Activated naive CD8-positive, alpha-beta T cell treated with anti-CD3 and anti-CD28 coated beads, Interleukin-2, amount 10 ng/mL, durations not matched to agents 7 days and 5 days (primary cell): Measurements from ENCODE around the gene BRI3. TPM values are rescaled to one million over a fixed set of nuclear protein-coding genes. Genes with fewer than 3 reads are reported as not detected.

Source experiments
- ATAC-seq: fragments of 150-1000 bp; cut with Tn5 transposase; one replicate; pipeline ENCODE4 v1.10.0; 2021; ENCODE audit warnings: low read depth, moderate library complexity
- POLR2A ChIA-PET: fragments of 350-600 bp; sonication (Branson Sonifier 250); formaldehyde crosslinking; loops from one replicate; lab custom pipeline; 2021; ENCODE audit warnings: antibody characterized with exemption; lab: Charles Lee
- DNase-seq: peaks from one replicate; pipeline ENCODE4 v3.0.0; 2021
- H3K27ac Mint-ChIP-seq: one replicate; pipeline ENCODE4 v1.8.0; 2022; ENCODE audit warnings: mild to moderate bottlenecking, mixed read lengths
- H3K27me3 Mint-ChIP-seq: one replicate; pipeline ENCODE4 v1.8.0; 2022; ENCODE audit warnings: mild to moderate bottlenecking, moderate library complexity, mixed read lengths
- H3K36me3 Mint-ChIP-seq: one replicate; pipeline ENCODE4 v1.8.0; 2021; ENCODE audit warnings: mild to moderate bottlenecking, mixed read lengths
- H3K4me1 Mint-ChIP-seq: one replicate; pipeline ENCODE4 v1.8.0; 2021; ENCODE audit warnings: mixed read lengths
- H3K4me3 Mint-ChIP-seq: one replicate; pipeline ENCODE4 v1.8.0; 2022; ENCODE audit warnings: mild to moderate bottlenecking, moderate library complexity, mixed read lengths
- H3K9me3 Mint-ChIP-seq: one replicate; pipeline ENCODE4 v1.8.0; 2021; ENCODE audit warnings: mixed read lengths
- total RNA-seq, 2 experiments: library from RNA; stranded (reverse); gene quantifications; one replicate each; pipeline ENCODE4 v1.2.3, GENCODE V29; 2021

BRI3 gene
- total RNA-seq, 2 experiments from 2014 or later = 53.6 to 55.3 TPM

DNA sequence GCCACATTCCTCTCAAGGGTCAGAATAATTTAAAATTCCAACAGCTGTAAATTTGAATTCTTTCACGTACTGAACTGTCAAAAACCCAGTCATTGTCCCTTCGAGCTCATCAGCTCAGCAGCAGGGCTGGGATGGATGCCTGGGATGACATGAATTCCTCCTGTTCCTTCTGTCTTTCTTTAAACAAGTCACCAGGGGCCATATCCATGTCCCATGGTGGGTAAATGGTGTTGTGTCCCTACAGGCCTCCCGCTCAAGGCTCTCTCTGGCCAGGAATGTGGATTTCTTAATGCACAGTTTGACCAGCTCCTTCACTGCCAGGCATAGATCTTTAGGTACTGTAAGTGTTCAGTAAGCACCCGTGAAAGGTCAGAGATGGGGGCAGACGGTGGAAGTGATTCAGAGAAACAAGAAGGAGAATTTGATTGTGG lies 15.6 kb upstream of the BRI3 start:
- Mint-ChIP-seq H3K36me3 (peaks cover 17% of the 10 kb centered on the region), H3K27ac (no peak overlapping the region), H3K4me1 (no peaks in the 10 kb centered on the region), H3K27me3 (no peaks in the 10 kb centered on the region), H3K9me3 (no peaks in the 10 kb centered on the region), H3K4me3 (no peak overlapping the region)
- ATAC-seq (no peak), DNase-seq (no peak)
- POLR2A ChIA-PET = no interaction called here

DNA sequence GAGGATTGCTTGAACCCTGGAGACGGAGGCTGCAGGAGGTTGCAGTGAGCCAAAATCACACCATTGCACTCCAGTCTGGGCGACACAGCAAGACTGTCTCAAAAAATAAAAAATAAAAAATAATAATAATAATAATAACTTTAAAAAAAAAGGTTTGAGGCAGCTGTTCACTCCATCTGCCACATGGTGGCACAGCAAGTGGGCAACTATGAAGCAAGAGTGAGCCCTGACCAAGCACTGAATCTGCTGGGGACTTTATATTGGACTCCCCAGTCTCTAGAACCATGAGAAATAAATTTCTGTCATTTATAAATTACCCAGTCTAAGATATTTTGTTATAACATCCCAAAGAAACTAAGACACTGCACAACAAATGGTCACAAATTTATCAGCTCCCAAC lies 14.6 kb upstream of the BRI3 start:
- peaks cover 11% of the 10 kb centered on the region for H3K36me3 Mint-ChIP-seq
- ATAC-seq = no peak
- POLR2A ChIA-PET = interaction anchor here (0.5 kb wide), 1 partner anchor 65 kb away, joined by 4 read pairs; no protein-coding TSS in a partner anchor

DNA sequence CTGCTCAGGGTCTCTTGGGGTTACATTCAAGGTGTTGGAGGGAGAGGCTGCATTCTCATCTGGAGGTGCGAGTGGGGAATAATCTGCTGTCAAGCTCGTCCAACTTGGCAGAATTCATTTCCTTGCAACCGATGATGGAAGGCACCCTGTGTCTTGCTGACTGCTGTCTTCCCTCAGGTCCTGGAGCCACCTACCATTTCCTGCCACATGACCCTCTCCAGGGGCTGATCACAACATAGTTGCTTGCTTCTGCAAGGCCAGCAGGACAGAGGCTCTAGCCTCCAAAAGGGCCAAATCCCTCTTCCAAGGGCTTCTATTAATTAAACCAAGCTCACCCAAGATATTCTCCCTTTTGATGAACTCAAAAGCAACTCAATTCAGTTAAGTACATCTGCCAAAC lies 14.2 kb upstream of the BRI3 start:
- Mint-ChIP-seq H3K4me1 (no peaks in the 10 kb centered on the region), H3K27ac (no peak overlapping the region), H3K36me3 (peaks cover 10% of the 10 kb centered on the region), H3K9me3 (no peaks in the 10 kb centered on the region), H3K27me3 (no peaks in the 10 kb centered on the region), H3K4me3 (no peak overlapping the region)
- DNase-seq = no peak
- POLR2A ChIA-PET = no interaction called here
- ATAC-seq = no peak

More for the DNA sequence above, 14.6 kb upstream of the BRI3 start:
- Mint-ChIP-seq H3K27me3 (no peaks in the 10 kb centered on the region), H3K27ac (no peak overlapping the region), H3K9me3 (no peaks in the 10 kb centered on the region), H3K4me1 (no peaks in the 10 kb centered on the region), H3K4me3 (no peak overlapping the region)
- DNase-seq = no peak

DNA sequence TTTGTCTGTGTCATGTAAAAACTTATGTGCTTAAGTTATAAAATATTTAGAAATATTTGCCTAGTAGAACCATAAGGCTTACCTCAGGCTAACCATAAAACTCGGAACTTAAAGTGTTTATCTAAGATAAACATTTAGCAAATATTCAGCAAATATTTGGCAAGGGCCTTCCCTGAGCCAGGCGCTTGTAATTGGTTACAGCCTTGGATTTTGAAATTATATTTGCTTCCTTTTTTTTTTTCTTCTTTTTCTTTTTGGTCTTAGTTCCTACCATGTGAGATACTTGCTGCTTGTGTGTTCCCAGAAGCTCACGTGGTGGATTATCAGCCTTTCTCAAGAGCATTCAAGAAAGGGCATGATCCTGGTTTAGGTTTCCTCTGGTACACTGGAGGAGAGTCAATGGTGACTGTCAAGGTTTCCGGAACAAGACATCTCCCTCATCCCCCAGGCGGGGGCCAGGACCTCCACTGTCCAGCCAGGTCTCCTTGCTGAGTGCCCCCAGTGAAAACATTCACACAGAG lies 5.2 kb upstream of the BRI3 start:
- no peak for DNase-seq
- H3K27ac Mint-ChIP-seq = no peak overlapping the region
- POLR2A ChIA-PET = no interaction called here
- H3K36me3 Mint-ChIP-seq = no peaks in the 10 kb centered on the region
- H3K4me3 Mint-ChIP-seq = no peak overlapping the region
- no peaks in the 10 kb centered on the region for H3K9me3 Mint-ChIP-seq
- ATAC-seq = no peak
- peaks cover 1% of the 10 kb centered on the region for H3K4me1 Mint-ChIP-seq
- H3K27me3 Mint-ChIP-seq = no peaks in the 10 kb centered on the region

DNA sequence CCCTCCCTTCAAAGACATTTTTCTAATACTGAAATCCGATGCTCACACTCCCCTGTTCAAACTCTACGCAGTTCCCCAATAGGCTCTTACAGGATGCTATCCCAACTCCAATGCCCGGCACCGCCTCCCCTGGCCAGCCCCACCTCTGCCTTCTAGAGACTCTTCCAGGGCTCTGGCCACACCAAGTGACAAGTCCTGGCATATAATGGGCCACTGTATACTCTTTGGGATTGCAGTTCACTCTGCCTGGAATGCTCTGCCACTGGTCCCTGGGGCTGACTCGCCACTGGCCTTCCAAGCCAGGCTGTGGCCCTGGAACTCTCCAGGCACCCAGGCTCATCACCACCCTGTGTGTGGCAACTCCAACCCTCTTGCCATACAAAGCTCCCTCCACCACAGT lies 3.1 kb upstream of the BRI3 start:
- ATAC-seq (no peak), DNase-seq (no peak)
- Mint-ChIP-seq H3K9me3 (no peaks in the 10 kb centered on the region), H3K27ac (no peak overlapping the region), H3K4me1 (peaks cover 11% of the 10 kb centered on the region), H3K36me3 (no peaks in the 10 kb centered on the region), H3K27me3 (no peaks in the 10 kb centered on the region), H3K4me3 (no peak overlapping the region)
- POLR2A ChIA-PET = no interaction called here

DNA sequence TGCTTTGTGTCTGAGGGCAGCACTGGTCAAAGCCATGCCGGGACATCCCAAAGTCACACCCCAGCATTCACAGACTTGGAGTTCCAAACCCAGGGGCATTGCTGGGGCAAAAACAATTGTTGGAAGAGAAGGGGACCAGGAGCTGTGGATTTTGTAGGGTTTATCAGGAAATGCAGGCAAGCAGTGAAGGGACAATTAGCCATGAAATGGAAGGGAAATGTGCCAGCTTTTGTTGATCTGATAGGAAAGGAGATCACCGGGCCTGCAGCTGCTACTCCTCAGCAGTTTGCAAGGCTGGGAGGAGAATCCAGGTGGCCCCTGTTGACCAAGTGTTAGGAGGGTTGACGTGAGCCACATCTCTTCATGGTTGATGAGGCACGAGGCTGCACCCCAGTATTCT lies 2.5 kb upstream of the BRI3 start:
- Mint-ChIP-seq H3K4me3 (no peak overlapping the region), H3K4me1 (peaks cover 11% of the 10 kb centered on the region), H3K27me3 (no peaks in the 10 kb centered on the region)

DNA sequence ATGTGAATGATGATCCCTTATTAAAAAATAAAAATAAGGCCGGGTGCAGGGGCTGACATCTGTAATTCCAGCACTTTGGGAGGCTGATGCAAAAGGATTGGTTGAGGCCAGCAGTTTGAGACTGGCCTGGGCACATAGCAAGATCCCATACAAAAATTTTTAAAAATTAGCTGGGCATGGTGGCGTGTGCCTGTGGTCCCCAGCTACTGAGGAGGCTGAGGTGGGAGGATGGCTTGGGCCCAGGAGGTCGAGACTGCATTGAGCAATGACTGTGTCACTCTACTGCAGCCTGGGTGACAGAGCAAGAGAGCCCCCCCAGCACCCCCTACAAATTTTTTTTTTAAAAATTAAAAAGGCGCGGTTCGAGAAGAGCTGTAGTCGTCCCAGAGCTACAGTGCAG lies 1.2 kb upstream of the BRI3 start:
- H3K4me3 Mint-ChIP-seq = peak overlapping the region; percentile 85
- POLR2A ChIA-PET = interaction anchor here (0.9 to 1.2 kb wide), 4 partner anchors 20 to 66 kb away, joined by 3 to 6 read pairs (median 4); no protein-coding TSS in a partner anchor
- DNase-seq (no peak), ATAC-seq (no peak)
- H3K36me3 Mint-ChIP-seq = no peaks in the 10 kb centered on the region
- no peak overlapping the region for H3K27ac Mint-ChIP-seq
- H3K4me1 Mint-ChIP-seq = peaks cover 13% of the 10 kb centered on the region
- H3K9me3 Mint-ChIP-seq = no peaks in the 10 kb centered on the region
- no peaks in the 10 kb centered on the region for H3K27me3 Mint-ChIP-seq

More for the DNA sequence above, 2.5 kb upstream of the BRI3 start:
- H3K36me3 Mint-ChIP-seq = no peaks in the 10 kb centered on the region
- no peak for DNase-seq
- ATAC-seq = no peak
- no peak overlapping the region for H3K27ac Mint-ChIP-seq
- H3K9me3 Mint-ChIP-seq = no peaks in the 10 kb centered on the region
- POLR2A ChIA-PET = no interaction called here

DNA sequence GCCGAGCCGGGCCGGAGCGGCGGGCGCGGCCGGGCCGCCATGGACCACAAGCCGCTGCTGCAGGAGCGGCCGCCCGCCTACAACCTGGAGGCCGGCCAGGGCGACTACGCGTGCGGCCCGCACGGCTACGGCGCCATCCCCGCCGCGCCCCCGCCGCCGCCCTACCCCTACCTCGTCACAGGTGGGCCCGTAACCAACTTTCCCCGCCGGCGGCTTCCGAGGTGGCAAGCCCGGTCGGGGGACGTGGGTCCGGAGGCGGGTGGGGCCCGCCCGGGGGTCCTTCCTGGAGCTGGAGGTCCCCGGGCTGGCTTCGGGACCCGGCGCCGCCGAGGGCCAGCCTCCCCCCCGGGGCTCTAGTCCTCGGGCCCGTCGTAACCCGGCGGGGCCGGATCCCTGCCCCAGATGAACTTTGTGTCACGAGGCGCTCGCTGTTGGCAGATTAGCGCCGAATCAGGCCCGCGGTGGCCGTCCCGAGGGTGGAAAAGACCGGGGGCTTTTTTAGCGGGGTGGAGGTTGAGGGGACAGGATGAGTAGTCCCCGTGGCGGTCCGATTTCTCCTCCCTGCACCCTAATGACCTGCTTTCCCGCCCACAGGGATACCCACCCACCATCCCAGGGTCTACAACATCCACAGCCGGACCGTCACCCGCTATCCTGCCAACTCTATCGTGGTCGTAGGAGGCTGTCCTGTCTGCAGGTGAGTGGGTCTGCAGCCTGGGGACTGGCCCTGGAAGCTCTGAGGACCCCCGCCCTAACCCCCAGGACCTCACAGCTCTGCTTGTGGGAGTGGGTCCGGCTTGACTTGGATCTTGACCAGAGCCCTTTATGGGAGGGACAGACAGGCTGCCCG lies 496 bp downstream of the BRI3 start:
- H3K36me3 Mint-ChIP-seq = no peaks in the 10 kb centered on the region
- ATAC-seq = peak; percentile 28
- POLR2A ChIA-PET = interaction anchor here (1.0 kb wide), 2 partner anchors 150 to 597 kb away, joined by 3 read pairs; partner anchors contain the start of gene TRRAP
- no peaks in the 10 kb centered on the region for H3K9me3 Mint-ChIP-seq
- DNase-seq = no peak
- H3K4me3 Mint-ChIP-seq = peak overlapping the region; percentile 88
- no peaks in the 10 kb centered on the region for H3K27me3 Mint-ChIP-seq
- H3K27ac Mint-ChIP-seq = peak overlapping the region; percentile 64
- peaks cover 13% of the 10 kb centered on the region for H3K4me1 Mint-ChIP-seq

DNA sequence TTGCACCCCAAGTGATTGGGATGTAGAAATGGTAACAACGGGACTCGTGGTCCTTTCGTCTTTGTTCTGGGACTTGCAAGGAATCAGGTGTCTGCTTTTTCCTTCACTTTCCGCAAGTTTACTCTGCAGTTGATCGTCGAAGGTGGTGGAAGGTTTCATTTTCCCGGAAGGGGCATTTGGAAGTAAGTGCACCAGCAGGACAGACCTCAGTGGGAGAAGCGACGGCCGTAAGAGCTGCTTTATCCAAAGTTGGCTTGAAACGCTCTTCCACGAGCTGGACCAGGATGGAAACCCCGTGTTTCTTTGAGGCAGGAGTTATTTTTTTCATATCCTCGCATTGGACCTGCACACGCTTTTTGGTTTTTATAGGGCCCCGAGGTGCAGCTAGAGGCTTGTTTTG lies 1.2 kb downstream of the BRI3 start:
- Mint-ChIP-seq H3K9me3 (no peaks in the 10 kb centered on the region), H3K4me1 (peaks cover 13% of the 10 kb centered on the region), H3K36me3 (no peaks in the 10 kb centered on the region), H3K4me3 (peak overlapping the region; percentile 88), H3K27ac (peak overlapping the region; percentile 58), H3K27me3 (no peaks in the 10 kb centered on the region)
- no peak for ATAC-seq
- POLR2A ChIA-PET = interaction anchor here (1.0 kb wide), 1 partner anchor 596 kb away, joined by 3 read pairs; the partner anchor contains the start of gene TRRAP
- DNase-seq = no peak

DNA sequence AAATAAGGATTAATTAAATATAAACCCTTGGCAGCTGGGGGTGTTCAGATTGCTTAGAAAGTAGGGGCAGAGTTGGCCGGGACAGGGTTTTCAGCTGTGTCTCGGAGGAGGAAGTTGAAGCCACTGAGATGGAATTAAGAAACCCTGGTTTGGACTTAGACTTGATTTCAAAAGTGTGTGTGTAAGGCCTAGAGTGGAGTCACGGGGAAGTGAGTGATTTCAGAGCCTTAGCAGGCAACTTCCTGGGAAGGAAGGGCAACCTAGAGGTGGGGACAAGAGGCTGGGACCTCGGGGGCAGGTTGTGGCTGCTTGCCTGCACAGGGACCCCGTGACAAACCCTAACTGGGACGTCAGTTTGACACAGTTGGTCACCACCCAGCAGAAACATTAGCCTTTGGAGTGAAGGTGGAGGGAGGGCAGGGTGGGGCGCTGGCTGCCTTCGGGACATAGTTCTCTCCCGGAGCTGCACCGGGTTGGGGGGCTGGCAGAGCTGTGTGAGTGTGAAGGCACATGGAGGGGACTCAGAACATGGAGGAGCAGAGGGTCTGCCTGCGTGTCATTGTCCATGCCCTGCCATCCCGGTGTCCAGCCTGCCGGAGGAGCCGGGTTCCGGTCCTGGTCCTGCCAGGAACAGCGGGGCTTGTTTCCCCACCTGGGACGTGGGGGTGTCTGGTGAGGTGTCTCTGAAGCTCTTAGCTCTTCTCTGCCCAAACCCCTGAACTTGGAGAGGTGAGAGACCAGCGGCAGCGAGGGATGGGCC lies 1.8 kb downstream of the BRI3 start:
- peak overlapping the region; percentile 58 for H3K27ac Mint-ChIP-seq
- DNase-seq = no peak
- no peaks in the 10 kb centered on the region for H3K9me3 Mint-ChIP-seq
- H3K4me3 Mint-ChIP-seq = peak overlapping the region; percentile 88
- no peaks in the 10 kb centered on the region for H3K36me3 Mint-ChIP-seq
- ATAC-seq = no peak
- H3K4me1 Mint-ChIP-seq = peaks cover 13% of the 10 kb centered on the region
- POLR2A ChIA-PET = no interaction called here
- H3K27me3 Mint-ChIP-seq = no peaks in the 10 kb centered on the region

DNA sequence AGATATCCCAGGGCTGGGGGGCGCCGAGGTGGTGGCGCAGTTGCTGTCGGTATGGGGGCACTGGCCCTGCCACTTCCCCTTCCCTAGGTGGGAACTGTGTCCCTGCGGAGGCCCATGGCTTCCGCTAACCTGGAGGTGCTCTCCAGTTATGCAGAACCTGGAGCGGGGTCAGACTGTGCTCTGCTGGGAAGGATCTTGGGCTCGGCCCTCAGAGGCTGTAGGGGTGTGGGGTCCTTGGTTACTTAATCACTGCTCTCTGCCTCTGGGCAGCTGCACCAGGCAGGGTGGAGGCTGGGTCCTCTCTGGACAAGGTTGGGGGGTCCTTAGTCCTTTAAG lies 2.4 kb downstream of the BRI3 start:
- H3K36me3 Mint-ChIP-seq = no peaks in the 10 kb centered on the region
- no peaks in the 10 kb centered on the region for H3K27me3 Mint-ChIP-seq
- POLR2A ChIA-PET = no interaction called here
- peaks cover 13% of the 10 kb centered on the region for H3K4me1 Mint-ChIP-seq
- ATAC-seq (no peak), DNase-seq (no peak)
- H3K9me3 Mint-ChIP-seq = no peaks in the 10 kb centered on the region
- H3K4me3 Mint-ChIP-seq = no peak overlapping the region
- H3K27ac Mint-ChIP-seq = no peak overlapping the region

DNA sequence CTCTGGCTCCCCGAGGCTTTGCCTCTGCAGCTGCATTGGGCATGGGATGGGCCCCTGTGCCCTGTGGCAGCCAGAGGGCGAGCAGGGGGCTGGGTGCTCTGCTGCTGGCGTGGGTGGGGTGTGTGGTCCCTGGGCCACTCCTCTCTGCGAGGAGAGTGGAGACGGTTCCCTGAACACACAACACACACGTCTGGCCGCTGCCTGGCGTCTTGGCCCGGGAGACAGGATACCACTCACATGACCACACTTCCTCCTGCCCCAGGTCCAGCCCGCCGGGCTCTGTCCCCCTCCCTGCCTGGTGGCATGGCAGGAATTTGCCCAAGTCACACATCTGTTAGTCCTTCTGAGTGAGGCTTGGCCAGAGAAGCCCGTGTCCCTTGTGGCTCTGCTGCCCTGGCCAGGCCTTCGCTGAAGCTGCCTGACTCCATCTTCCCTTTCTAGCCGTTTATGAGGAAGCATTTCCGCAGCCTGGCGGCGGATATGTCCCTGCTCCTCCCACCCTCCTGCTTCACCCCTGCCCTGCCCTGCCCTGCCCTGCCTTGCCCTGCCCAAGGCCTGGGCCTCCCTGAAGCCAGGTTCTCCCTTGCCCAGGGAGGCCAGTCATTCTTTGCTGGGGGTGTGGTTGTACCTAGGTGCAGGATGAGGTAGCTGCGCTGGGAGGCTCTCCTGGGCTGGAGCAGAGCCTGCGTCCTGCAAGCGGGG lies 3.0 kb downstream of the BRI3 start:
- ATAC-seq (no peak), DNase-seq (no peak)
- Mint-ChIP-seq H3K36me3 (no peaks in the 10 kb centered on the region), H3K27me3 (no peaks in the 10 kb centered on the region), H3K4me1 (peaks cover 13% of the 10 kb centered on the region), H3K4me3 (no peak overlapping the region), H3K9me3 (no peaks in the 10 kb centered on the region), H3K27ac (no peak overlapping the region)
- POLR2A ChIA-PET = no interaction called here
